Pons (tissue), 1 donor: ENCODE measurements around the gene IL15RA.

Source experiments
- DNase-seq: peaks from one replicate; pipeline ENCODE4 v3.0.0-alpha.2; 2016; ENCODE audit warnings: low spot score

Gene IL15RA, protein sequence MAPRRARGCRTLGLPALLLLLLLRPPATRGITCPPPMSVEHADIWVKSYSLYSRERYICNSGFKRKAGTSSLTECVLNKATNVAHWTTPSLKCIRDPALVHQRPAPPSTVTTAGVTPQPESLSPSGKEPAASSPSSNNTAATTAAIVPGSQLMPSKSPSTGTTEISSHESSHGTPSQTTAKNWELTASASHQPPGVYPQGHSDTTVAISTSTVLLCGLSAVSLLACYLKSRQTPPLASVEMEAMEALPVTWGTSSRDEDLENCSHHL

DNA sequence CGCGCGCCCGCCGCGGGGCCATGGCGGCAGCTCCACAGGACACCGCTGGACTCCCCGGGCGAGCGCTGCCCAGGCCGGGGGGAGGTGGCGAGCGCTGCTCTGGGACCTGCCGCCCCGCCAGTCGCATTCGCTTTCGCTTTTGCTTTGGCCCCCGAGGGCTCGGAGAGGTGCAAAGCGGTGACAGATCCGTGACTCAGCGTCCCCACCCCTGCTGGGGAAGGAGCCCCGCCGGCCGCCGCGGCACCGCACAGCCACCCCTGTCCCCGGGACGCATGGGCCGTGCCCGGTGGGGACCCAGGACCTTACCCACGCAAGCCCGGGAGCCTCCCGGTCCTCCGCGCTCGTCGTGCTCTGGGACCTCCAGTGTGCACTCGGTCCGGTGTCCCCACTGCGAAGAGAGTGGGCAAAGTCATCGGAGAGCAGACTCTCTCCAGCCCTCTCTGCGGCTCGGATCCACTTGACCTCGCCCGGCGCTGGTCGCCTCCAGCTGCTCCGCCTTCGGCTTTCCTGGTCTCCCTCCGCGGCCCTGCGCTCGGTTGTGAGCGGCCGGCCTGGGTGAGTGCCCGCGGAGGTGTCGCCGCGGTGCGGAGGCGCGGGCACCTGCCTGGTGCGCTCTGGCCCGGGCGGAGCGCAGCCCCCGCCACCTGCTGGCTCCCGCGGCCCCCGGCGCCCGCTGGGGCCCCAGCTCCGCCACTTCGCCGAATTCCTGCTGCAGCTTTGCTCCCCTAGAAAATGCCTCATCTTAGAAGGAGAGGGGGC, at the start of gene IL15RA:
Gene IL15RA, minus strand, starts transcription at position 73 of the 759 bp plus-strand sequence. Its CDS starts 51 bp downstream, at position 22.
- peak; percentile 21 for DNase-seq

- no peak for DNase-seq
Observed at GRCh38 chr10:6025683-6026255, 48.4 kb upstream of the IL15RA start.

DNA sequence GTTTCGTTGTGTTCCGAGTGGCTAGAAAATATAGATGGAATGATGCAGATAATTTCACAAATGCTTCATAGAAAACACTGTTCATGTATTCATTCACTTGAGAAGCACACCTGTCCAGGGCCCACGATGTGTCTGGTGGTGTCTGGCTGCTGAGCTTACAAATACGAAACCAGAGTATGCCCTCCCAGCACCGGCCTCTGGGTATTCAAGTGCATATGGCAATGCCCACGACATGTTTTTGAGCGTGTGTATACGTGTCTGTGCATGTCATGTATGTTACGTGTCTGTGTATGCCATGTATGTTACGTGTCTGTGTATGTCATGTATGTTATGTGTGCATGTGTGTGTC, 47.0 kb upstream of the IL15RA start:
- DNase-seq = no peak

DNA sequence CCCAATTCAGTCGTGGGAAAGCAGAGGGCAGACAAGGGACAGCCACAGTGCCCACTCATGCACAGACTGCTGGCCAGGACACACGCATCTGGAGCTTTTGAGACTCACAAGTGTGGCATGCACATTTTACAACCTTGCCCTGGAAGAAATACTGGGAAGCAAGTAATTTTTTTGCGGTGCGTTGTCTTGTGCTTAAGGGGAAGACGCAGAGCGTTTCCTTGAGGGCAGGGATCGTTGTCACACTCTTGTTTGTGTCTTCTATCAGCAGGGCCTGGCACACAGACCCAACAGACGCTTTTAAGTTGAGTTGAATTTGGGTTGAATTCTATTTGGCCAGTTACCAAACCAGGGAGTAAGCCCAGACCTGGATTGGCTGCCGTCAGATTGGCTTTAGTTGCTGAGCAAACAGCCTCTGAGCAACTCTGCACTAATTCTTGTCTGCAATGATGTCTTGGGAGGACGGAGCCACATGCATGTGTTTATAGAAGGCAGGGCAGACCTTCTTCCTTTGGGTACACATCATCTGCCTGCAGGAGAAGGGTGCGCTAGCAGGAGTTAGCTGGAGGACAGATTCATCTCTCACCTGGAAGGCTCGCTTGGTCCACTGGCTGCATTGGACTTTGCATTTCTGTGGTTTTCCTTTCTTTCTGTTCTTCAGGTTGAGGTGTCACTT, 46.5 kb upstream of the IL15RA start:
- DNase-seq = no peak

- no peak for DNase-seq
Observed at GRCh38 chr10:6022660-6023059, 45.3 kb upstream of the IL15RA start.

GRCh38 chr10:6020826-6021225, 43.5 kb upstream of the IL15RA start:
- DNase-seq = peak; percentile 10

GRCh38 chr10:6019796-6020195, 42.5 kb upstream of the IL15RA start:
- DNase-seq = no peak

- no peak for DNase-seq
Observed at GRCh38 chr10:6019010-6019782, 41.9 kb upstream of the IL15RA start.

DNA sequence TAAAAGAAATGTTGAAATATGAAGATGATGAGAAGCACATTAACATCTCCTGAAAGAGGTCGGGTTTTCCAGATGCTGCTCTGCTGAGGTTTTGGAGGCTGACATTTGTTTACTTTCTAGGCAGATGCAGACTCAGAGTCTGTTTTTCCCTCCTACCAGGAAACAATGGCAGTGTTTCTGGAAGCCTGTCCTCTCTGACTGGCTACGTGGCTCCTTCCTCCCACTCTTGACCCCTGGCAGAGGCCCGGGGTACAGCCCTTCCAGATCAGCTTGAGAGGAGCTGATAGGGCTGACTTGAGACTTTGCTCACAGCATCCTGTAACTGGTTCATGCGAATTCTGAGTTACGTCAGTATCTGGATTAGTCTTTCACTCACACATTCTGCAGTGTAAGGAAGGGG, 41.1 kb upstream of the IL15RA start:
- DNase-seq = no peak

- DNase-seq = no peak
Observed at GRCh38 chr10:6017781-6018354, 40.5 kb upstream of the IL15RA start.

GRCh38 chr10:6014241-6014761, 37.0 kb upstream of the IL15RA start:
- DNase-seq = peak; percentile 67

- no peak for DNase-seq
Observed at GRCh38 chr10:6013413-6014192, 36.3 kb upstream of the IL15RA start.

GRCh38 chr10:6012121-6012905, 35.0 kb upstream of the IL15RA start:
- DNase-seq = no peak

GRCh38 chr10:6011558-6011957, 34.2 kb upstream of the IL15RA start:
- DNase-seq = no peak

GRCh38 chr10:6010569-6010968, 33.2 kb upstream of the IL15RA start:
- no peak for DNase-seq

GRCh38 chr10:6009961-6010360, 32.6 kb upstream of the IL15RA start:
- no peak for DNase-seq

- DNase-seq = no peak
Observed at GRCh38 chr10:6009150-6009549, 31.8 kb upstream of the IL15RA start.

DNA sequence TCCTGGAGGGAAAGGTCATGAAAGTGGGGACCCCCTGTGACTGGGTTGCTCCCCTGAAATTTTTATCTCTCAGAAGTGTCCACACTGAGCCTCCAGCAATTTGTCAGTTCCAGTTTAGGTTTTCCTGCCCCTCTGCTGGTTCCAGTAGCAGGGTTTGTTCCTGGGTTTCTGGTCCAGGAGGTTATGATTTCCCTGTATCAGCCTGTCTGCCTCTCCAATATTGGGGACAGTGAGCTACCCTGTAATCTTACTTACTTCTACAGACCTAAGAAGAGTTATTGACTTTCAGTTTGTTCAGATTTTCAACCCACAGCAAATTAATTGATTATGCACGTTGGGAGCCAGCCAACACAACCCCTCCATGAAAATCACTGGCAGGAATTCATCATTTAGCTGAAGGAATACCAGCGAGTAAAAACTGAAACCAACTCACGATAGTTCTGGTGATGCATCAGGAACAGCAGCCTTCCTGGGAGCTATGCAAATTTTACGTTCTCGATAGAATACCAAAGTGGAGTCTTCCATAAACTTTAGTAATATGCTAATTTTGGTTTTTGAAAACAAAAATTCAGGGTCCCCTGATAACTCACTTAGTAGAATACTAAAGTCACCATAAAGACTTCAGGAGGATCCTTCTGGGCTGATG, 31.3 kb upstream of the IL15RA start:
- DNase-seq = no peak

GRCh38 chr10:6006991-6007390, 29.6 kb upstream of the IL15RA start:
- DNase-seq = no peak
